ENCODE data around the gene PHF21B. TPM values are rescaled to one million over a fixed set of nuclear protein-coding genes. Genes with fewer than 3 reads are reported as not detected.

The PHF21B gene
- total and polyA plus RNA-seq, 7 donors, result 0.13 to 0.66 (median 0.28) TPM; not detected in 4

DNA sequence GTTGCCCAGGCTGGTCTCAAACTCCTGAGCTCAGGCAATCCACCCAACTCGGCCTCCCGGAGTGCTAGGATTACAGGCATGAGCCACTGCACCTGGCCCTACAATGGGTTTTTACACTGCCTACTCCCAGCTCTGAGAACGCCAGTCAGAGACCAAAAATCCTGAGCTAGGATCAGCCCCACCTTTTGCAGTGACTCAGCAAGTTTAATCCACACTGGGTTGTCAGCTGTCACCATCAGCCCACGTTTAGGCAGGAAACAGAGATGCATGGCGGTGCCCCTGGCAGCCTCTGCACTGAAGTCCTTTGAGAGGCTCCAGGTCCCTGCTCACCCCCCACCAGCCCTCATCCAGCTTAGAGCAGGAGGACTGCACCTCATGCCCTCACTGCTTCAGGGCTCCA lies 139.8 kb downstream of the PHF21B start:
- H3K27me3 ChIP-seq, result no peaks in the 10 kb centered on the region
- no peaks in the 10 kb centered on the region for H3K36me3 ChIP-seq
- no peak overlapping the region for H3K4me3 ChIP-seq
- no peak overlapping the region for H3K27ac ChIP-seq
- no peaks in the 10 kb centered on the region for H3K4me1 ChIP-seq
- no peak for DNase-seq
- TF ChIP-seq EP300 (IDR thresholded peaks at IDR 0.05) (no peak), POLR2A (IDR thresholded peaks at IDR 0.05) (no peak), POLR2AphosphoS5 (IDR thresholded peaks at IDR 0.05) (no peak)
- peaks cover 0 to 6% (median 2%) of the 10 kb centered on the region in 4 donors for H3K9me3 ChIP-seq
- intact Hi-C loops (cut with DNase I), result no loop called here
- WGBS, 2 donors, result 40 to 42% methylated on average over 5 of the region's 5 CpGs

DNA sequence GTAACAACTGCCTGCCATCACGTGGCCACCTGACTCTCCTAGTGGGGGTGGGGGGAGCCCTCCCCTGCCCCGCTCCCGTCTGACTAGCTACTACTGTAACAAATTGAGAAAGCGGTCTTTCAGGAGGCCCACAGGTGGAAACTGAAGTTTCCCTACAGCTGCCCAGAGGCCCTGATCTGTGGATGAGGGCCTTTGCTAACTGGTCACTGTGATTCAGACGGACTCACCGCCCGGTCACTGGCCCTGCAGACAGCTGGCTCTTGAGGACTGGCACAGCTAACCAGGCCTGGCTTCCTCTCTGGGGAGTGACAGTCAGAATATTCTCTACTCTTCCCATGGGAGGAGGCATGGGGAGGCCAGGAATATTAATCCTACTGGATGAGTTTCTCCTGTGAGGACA lies 140.6 kb downstream of the PHF21B start:
- H3K9me3 ChIP-seq, result peaks cover 0 to 5% (median 2%) of the 10 kb centered on the region in 4 donors
- H3K4me3 ChIP-seq, result no peak overlapping the region
- no peak for DNase-seq
- no peaks in the 10 kb centered on the region for H3K27me3 ChIP-seq
- H3K36me3 ChIP-seq, result no peaks in the 10 kb centered on the region
- no peaks in the 10 kb centered on the region for H3K4me1 ChIP-seq
- TF ChIP-seq POLR2AphosphoS5 (IDR thresholded peaks at IDR 0.05) (no peak), POLR2A (IDR thresholded peaks at IDR 0.05) (no peak), EP300 (IDR thresholded peaks at IDR 0.05) (no peak)
- TF ChIP-seq, protein P1, sequence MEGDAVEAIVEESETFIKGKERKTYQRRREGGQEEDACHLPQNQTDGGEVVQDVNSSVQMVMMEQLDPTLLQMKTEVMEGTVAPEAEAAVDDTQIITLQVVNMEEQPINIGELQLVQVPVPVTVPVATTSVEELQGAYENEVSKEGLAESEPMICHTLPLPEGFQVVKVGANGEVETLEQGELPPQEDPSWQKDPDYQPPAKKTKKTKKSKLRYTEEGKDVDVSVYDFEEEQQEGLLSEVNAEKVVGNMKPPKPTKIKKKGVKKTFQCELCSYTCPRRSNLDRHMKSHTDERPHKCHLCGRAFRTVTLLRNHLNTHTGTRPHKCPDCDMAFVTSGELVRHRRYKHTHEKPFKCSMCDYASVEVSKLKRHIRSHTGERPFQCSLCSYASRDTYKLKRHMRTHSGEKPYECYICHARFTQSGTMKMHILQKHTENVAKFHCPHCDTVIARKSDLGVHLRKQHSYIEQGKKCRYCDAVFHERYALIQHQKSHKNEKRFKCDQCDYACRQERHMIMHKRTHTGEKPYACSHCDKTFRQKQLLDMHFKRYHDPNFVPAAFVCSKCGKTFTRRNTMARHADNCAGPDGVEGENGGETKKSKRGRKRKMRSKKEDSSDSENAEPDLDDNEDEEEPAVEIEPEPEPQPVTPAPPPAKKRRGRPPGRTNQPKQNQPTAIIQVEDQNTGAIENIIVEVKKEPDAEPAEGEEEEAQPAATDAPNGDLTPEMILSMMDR (IDR thresholded peaks at IDR 0.05), result no peak
- intact Hi-C loops (cut with DNase I), result no loop called here
- 85 to 89% methylated on average over 7 of the region's 7 CpGs for whole genome bisulfite sequencing, 2 donors
- no peak overlapping the region for H3K27ac ChIP-seq

DNA sequence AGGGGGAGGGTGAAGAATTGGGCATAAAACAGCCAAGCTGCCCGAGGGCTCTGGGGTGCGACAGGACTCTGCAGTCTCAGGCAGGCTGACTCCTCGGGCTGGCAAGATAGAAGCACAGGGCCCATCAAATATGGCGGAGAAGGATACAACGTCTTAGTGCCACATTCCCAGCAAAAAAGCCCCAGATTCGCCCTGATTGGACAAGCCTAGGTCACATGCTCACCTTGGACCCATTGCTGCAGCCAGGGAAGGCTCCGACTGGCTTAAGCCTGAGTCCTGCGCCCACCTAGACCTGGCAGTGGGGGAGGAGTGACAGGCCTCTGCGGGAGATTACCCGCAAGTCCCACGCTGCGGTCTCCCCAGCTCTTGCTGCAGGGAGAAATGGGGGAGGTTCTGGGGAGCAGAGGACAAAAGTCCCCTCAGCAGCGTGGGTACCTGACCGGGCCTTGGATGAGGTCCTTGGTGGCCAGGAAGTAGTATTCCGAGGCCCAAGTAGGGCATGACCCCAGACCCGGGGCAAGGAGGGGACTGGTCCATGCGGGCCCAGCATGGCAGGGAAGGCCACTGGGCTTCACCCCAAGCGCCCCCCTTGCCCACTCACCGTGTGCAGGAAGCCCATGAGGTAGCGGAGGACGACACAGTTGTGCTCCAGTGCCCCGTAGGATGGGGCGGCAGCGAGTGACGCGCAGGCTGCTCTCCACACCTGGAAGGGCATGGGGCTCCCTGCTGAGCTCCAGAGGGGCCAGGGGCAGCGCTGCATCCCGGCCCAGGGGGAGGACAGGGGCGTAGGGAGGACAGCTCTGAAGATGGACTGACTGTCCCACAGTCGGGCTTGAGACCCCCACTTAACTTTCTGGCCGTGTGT lies 144.4 kb downstream of the PHF21B start:
- WGBS, 2 donors, result 83 to 90% methylated on average over 31 of the region's 31 CpGs
- intact Hi-C loops (cut with DNase I), result no loop called here
- no peak overlapping the region for H3K4me3 ChIP-seq
- H3K27me3 ChIP-seq, result no peaks in the 10 kb centered on the region
- no peak for TF ChIP-seq POLR2A (IDR thresholded peaks at IDR 0.05)
- TF ChIP-seq, protein P1 (IDR thresholded peaks at IDR 0.05), result no peak
- no peak overlapping the region for H3K27ac ChIP-seq
- H3K9me3 ChIP-seq, result no peaks in the 10 kb centered on the region
- no peaks in the 10 kb centered on the region for H3K4me1 ChIP-seq
- no peak for DNase-seq
- H3K36me3 ChIP-seq, result no peaks in the 10 kb centered on the region

DNA sequence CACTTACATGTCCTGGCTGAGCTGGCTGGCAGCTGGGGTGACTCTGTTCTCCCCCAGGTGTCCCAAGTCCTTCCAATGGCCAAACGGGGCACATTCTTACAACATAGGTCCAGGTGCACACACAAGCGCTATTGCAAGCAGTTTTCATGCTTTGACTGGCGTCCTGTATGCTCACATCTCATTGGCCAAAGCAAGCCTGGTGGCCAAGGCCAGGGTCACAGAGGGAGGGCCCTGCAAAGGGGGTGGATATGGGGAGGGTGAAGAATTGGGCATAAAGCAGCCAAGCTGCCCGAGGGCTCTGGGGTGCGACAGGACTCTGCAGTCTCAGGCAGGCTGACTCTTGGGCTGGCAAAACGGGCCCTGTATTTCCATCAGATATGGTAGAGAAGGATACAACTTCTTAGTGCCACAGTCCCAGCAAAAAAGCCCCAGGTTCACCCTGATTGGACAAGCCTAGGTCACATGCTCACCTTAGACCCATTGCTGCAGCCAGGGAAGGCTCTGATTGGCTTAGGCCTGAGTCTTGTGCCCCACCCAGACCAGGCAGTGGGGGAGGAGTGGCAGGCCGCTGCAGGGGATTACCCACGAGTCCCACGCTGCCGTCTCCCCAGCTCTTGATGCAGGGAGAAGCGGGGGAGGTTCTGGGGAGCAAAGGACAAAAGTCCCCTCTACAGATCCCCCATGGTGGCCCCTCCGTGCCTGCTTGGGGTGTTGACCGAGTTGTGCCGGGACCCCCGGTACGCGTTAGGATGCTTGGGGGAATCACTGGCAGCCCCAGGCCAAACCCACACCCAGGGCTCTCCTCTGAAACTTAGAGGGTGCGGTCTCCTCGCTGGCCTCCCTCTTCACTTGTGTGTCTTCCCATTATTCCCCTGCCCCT lies 146.6 kb downstream of the PHF21B start:
- TF ChIP-seq, protein P1 (IDR thresholded peaks at IDR 0.05), result no peak
- TF ChIP-seq POLR2AphosphoS5 (IDR thresholded peaks at IDR 0.05), result no peak
- no peaks in the 10 kb centered on the region for H3K27me3 ChIP-seq
- no peaks in the 10 kb centered on the region for H3K4me1 ChIP-seq
- no peaks in the 10 kb centered on the region for H3K36me3 ChIP-seq
- WGBS, 2 donors, result 90 to 93% methylated on average over 19 of the region's 19 CpGs
- no peak overlapping the region for H3K4me3 ChIP-seq
- intact Hi-C loops (cut with DNase I), result no loop called here
- no peak for DNase-seq
- no peak overlapping the region for H3K27ac ChIP-seq
- no peaks in the 10 kb centered on the region for H3K9me3 ChIP-seq

DNA sequence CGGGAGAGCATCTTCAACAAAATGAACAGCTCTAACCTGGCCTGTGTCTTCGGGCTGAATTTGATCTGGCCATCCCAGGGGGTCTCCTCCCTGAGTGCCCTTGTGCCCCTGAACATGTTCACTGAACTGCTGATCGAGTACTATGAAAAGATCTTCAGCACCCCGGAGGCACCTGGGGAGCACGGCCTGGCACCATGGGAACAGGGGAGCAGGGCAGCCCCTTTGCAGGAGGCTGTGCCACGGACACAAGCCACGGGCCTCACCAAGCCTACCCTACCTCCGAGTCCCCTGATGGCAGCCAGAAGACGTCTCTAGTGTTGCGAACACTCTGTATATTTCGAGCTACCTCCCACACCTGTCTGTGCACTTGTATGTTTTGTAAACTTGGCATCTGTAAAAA lies 147.5 kb downstream of the PHF21B start:
- no peak for TF ChIP-seq POLR2A (IDR thresholded peaks at IDR 0.05)
- TF ChIP-seq POLR2AphosphoS5 (IDR thresholded peaks at IDR 0.05), result no peak
- TF ChIP-seq, protein P1 (IDR thresholded peaks at IDR 0.05), result no peak
- no peak for TF ChIP-seq EP300 (IDR thresholded peaks at IDR 0.05)
- H3K27ac ChIP-seq, result no peak overlapping the region
- intact Hi-C loops (cut with DNase I), result no loop called here
- H3K4me1 ChIP-seq, result no peaks in the 10 kb centered on the region
- WGBS, 2 donors, result 88 to 89% methylated on average over 11 of the region's 11 CpGs
- H3K9me3 ChIP-seq, result no peaks in the 10 kb centered on the region
- H3K27me3 ChIP-seq, result no peaks in the 10 kb centered on the region
- H3K4me3 ChIP-seq, result no peak overlapping the region
- H3K36me3 ChIP-seq, result no peaks in the 10 kb centered on the region
- DNase-seq, result no peak

Data from sigmoid colon (tissue), 7 donors.